ENCODE measurements around the gene TRAF3IP1.

DNA sequence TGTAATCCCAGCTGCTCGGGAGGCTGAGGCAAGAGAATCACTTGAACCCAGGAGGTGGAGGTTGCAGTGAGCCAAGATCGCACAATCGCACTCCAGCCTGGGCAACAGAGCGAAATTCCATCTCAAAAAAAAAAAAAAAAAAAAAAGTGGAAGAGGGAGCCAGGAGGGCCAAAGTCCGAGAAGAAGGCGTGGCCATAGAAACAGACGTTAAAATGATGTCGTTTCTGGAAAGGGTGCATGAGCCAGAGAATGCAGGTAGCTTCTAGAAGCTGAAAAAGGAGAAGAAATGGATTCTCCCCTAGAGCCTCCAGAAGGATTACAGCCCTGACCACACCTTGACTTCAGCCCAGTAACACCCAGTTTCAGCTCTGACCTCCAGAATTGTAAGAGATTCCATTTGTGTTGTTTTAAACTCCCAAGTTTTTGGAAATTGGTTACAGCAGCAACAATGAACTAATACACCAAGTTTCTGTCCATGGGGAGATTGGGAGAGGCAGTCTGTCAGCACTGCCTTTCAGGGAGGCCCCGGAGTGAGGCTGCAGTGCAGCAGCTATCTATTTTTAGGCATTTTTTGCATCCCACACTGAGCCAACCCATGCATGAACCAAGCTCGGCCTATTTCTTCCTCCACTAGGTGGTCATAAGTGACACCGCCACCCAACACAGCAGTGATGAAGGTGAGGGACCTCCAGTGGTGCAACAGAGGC, 14.2 kb upstream of the TRAF3IP1 start:
- TF ChIP-seq CTCF (IDR thresholded peaks at IDR 0.05) (no peak), POLR2A (IDR thresholded peaks at IDR 0.05; ENCODE audit: low read depth) (no peak), EP300 (IDR thresholded peaks at IDR 0.05) (no peak)
